ENCODE results near the gene ANAPC2.

DNA sequence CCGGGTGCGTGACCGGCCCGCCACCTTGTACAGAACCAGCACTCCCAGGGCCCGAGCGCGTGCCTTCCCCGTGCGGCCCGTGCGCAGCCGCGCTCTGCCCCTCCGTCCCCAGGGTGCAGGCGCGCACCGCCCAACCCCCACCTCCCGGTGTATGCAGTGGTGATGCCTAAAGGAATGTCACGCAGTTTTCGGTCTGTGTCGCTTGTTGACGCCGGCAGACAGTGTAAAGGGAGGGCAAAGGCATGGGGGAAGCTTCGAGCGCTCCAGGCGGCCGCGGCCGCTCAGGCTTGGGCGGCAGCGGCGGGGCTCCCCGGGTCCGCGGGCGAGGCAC is 19.8 kb downstream of the ANAPC2 start:
- TF ChIP-seq, protein P1, sequence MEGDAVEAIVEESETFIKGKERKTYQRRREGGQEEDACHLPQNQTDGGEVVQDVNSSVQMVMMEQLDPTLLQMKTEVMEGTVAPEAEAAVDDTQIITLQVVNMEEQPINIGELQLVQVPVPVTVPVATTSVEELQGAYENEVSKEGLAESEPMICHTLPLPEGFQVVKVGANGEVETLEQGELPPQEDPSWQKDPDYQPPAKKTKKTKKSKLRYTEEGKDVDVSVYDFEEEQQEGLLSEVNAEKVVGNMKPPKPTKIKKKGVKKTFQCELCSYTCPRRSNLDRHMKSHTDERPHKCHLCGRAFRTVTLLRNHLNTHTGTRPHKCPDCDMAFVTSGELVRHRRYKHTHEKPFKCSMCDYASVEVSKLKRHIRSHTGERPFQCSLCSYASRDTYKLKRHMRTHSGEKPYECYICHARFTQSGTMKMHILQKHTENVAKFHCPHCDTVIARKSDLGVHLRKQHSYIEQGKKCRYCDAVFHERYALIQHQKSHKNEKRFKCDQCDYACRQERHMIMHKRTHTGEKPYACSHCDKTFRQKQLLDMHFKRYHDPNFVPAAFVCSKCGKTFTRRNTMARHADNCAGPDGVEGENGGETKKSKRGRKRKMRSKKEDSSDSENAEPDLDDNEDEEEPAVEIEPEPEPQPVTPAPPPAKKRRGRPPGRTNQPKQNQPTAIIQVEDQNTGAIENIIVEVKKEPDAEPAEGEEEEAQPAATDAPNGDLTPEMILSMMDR (conservative IDR thresholded peaks at IDR 0.05; ENCODE audit: low read length), result no peak
- TF ChIP-seq EZH2phosphoT487 (IDR thresholded peaks at IDR 0.05; ENCODE audit: borderline replicate concordance, low read depth, low read length), result peak; percentile 35; the same call in 1 of the 2 replicates
